Liver (tissue), 3 donors: ENCODE results near the gene IL33.

Experiments used
- ATF3 ChIP-seq: IDR thresholded peaks from 2 replicates; pipeline ENCODE4 v1.6.1; 2016; ENCODE audit warnings: antibody characterized with exemption
- CTCF ChIP-seq: fragments of 150-350 bp; IDR thresholded peaks from 2 replicates; pipeline ENCODE4 v1.5.1; 2017; ENCODE audit warnings: improper control_type of control experiment, low read depth, low read length; ENCODE audit not compliant: missing input control
- EGR1 ChIP-seq, 2 donors: IDR thresholded peaks; 2 replicates each; pipeline ENCODE4 v1.6.1; 2016 to 2018; ENCODE audit warnings: antibody characterized with exemption in 2 of 2, low read depth in 2 of 2
- MAX ChIP-seq: IDR thresholded peaks from 2 replicates; pipeline ENCODE4 v1.6.1; 2016; ENCODE audit warnings: antibody characterized with exemption
- RAD21 ChIP-seq, 2 donors: IDR thresholded peaks; 2 replicates each; pipeline ENCODE4 v1.6.1; 2016; ENCODE audit warnings: antibody characterized with exemption in 2 of 2, mild to moderate bottlenecking in 2 of 2
- REST ChIP-seq: IDR thresholded peaks from 2 replicates; pipeline ENCODE4 v1.6.1; 2016; ENCODE audit warnings: antibody characterized with exemption, mild to moderate bottlenecking
- RXRA ChIP-seq, 2 donors: IDR thresholded peaks; 2 replicates each; pipeline ENCODE4 v1.6.1; 2017 to 2018; ENCODE audit warnings: antibody characterized with exemption in 2 of 2, mild to moderate bottlenecking in 1 of 2
- SP1 ChIP-seq: IDR thresholded peaks from 2 replicates; pipeline ENCODE4 v1.6.1; 2018; ENCODE audit warnings: antibody characterized with exemption, mild to moderate bottlenecking
- TAF1 ChIP-seq: conservative IDR thresholded peaks from 2 replicates; pipeline ENCODE4 v1.6.1; 2016; ENCODE audit warnings: antibody characterized with exemption, mild to moderate bottlenecking
- YY1 ChIP-seq: IDR thresholded peaks from 2 replicates; pipeline ENCODE4 v1.6.1; 2016; ENCODE audit warnings: antibody characterized with exemption, mild to moderate bottlenecking
- ZBTB33 ChIP-seq: IDR thresholded peaks from 2 replicates; pipeline ENCODE4 v1.6.1; 2016; ENCODE audit warnings: antibody characterized with exemption
- donor health status: healthy.
- donor health status: healthy.

GRCh38 chr9:6232336-6232945 lies 16.8 kb downstream of the IL33 start:
- TF ChIP-seq CTCF: no peak
- TF ChIP-seq RAD21 (IDR thresholded peaks at IDR 0.05): no peak
- TF ChIP-seq REST: no peak
- TF ChIP-seq RXRA (IDR thresholded peaks at IDR 0.05): no peak
- TF ChIP-seq MAX: no peak
- no peak for TF ChIP-seq EGR1 (IDR thresholded peaks at IDR 0.05; ENCODE audit: low read depth in 2 of 2)
- TF ChIP-seq TAF1: no peak
- TF ChIP-seq ATF3: no peak
- no peak for TF ChIP-seq YY1
- TF ChIP-seq SP1: no peak
- TF ChIP-seq ZBTB33: no peak
